ENCODE results near the gene CDC42BPB. TPM values are rescaled to one million over a fixed set of nuclear protein-coding genes. Genes with fewer than 3 reads are reported as not detected.

The CDC42BPB gene
- total and polyA plus RNA-seq, 2 of the 13 experiments (the other 11 are each of a cell fraction or from before 2014, with no cell fraction given) = 19.7 to 32.3 TPM

DNA sequence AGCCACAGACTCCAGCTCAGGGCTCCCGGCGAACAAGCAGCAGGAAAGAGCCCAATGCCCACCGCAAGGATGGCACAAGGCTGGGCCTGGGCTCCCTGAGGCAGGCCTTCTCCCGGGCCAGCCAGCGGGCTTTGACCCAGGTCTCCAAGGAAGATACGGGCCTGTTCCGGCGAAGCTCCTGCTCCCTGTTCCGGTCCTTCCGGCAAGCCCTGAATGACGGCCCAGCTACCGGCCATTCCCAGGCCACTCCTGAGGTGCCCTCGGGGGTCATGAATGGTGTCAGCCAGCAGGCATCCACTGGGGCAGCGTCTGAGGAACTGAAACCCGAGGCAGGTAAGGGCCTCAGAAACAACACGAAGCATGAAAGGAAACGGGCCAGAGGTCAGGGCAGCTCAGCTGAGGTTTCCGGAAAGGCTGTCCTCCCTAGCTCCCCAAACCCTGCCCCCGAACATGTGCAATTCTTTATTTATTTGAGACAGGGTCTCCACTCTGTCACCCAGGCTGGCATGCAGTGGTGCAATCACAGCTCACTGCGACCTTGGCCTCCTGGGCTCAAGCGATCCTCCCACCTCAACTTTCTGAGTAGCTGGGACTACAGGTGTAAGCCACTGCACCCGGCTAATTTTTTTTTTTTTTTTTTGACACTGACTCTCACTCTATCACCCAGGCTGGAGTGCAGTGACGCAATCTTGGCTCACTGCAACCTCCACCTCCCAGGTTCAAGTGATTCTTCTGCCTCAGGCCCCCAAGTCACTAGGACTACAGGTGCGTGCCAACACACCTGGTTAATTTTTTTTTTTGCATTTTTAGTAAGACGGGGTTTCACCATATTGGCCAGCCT lies 43.2 kb upstream of the CDC42BPB start (continued):
- TF ChIP-seq, protein P1, sequence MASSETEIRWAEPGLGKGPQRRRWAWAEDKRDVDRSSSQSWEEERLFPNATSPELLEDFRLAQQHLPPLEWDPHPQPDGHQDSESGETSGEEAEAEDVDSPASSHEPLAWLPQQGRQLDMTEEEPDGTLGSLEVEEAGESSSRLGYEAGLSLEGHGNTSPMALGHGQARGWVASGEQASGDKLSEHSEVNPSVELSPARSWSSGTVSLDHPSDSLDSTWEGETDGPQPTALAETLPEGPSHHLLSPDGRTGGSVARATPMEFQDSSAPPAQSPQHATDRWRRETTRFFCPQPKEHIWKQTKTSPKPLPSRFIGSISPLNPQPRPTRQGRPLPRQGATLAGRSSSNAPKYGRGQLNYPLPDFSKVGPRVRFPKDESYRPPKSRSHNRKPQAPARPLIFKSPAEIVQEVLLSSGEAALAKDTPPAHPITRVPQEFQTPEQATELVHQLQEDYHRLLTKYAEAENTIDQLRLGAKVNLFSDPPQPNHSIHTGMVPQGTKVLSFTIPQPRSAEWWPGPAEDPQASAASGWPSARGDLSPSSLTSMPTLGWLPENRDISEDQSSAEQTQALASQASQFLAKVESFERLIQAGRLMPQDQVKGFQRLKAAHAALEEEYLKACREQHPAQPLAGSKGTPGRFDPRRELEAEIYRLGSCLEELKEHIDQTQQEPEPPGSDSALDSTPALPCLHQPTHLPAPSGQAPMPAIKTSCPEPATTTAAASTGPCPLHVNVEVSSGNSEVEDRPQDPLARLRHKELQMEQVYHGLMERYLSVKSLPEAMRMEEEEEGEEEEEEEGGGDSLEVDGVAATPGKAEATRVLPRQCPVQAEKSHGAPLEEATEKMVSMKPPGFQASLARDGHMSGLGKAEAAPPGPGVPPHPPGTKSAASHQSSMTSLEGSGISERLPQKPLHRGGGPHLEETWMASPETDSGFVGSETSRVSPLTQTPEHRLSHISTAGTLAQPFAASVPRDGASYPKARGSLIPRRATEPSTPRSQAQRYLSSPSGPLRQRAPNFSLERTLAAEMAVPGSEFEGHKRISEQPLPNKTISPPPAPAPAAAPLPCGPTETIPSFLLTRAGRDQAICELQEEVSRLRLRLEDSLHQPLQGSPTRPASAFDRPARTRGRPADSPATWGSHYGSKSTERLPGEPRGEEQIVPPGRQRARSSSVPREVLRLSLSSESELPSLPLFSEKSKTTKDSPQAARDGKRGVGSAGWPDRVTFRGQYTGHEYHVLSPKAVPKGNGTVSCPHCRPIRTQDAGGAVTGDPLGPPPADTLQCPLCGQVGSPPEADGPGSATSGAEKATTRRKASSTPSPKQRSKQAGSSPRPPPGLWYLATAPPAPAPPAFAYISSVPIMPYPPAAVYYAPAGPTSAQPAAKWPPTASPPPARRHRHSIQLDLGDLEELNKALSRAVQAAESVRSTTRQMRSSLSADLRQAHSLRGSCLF (CRISPR knock-in tag; IDR thresholded peaks at IDR 0.05; ENCODE audit: borderline replicate concordance) = no peak
- TF ChIP-seq RORA (CRISPR knock-in tag; IDR thresholded peaks at IDR 0.05) = no peak
- TF ChIP-seq PRPF4 (IDR thresholded peaks at IDR 0.05; ENCODE audit: low read depth, low read length, poor library complexity, severe bottlenecking) = no peak
- TF ChIP-seq ZNF446 (CRISPR knock-in tag; IDR thresholded peaks at IDR 0.05) = no peak
- TF ChIP-seq, protein P2, sequence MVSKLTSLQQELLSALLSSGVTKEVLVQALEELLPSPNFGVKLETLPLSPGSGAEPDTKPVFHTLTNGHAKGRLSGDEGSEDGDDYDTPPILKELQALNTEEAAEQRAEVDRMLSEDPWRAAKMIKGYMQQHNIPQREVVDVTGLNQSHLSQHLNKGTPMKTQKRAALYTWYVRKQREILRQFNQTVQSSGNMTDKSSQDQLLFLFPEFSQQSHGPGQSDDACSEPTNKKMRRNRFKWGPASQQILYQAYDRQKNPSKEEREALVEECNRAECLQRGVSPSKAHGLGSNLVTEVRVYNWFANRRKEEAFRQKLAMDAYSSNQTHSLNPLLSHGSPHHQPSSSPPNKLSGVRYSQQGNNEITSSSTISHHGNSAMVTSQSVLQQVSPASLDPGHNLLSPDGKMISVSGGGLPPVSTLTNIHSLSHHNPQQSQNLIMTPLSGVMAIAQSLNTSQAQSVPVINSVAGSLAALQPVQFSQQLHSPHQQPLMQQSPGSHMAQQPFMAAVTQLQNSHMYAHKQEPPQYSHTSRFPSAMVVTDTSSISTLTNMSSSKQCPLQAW (CRISPR knock-in tag; IDR thresholded peaks at IDR 0.05) = peak; percentile 85
- no peak; the same call in 1 of the 2 replicates for TF ChIP-seq FIP1L1 (IDR thresholded peaks at IDR 0.05; ENCODE audit: borderline replicate concordance, insufficient read depth, low read depth, low read length)
- TF ChIP-seq, protein P3, sequence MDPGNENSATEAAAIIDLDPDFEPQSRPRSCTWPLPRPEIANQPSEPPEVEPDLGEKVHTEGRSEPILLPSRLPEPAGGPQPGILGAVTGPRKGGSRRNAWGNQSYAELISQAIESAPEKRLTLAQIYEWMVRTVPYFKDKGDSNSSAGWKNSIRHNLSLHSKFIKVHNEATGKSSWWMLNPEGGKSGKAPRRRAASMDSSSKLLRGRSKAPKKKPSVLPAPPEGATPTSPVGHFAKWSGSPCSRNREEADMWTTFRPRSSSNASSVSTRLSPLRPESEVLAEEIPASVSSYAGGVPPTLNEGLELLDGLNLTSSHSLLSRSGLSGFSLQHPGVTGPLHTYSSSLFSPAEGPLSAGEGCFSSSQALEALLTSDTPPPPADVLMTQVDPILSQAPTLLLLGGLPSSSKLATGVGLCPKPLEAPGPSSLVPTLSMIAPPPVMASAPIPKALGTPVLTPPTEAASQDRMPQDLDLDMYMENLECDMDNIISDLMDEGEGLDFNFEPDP (CRISPR knock-in tag; conservative IDR thresholded peaks at IDR 0.05) = peak; percentile 90; the same call in 1 of the 2 replicates
- no peak for TF ChIP-seq ZKSCAN1 (IDR thresholded peaks at IDR 0.05; ENCODE audit: low read length)
- peak; percentile 53 for TF ChIP-seq NRL (CRISPR knock-in tag; IDR thresholded peaks at IDR 0.05; ENCODE audit: borderline replicate concordance)
- TF ChIP-seq, protein P4, sequence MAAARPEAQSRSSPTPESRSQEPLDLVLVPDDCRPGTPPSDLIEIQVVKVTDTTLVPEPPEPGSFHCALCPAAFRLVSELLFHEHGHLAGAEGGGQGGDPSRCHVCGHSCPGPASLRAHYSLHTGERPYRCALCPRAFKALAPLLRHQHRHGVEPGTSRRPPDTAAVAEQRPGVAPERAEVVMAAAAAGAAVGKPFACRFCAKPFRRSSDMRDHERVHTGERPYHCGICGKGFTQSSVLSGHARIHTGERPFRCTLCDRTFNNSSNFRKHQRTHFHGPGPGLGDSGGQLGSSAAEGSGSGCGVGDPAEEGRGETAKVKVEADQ (CRISPR knock-in tag; IDR thresholded peaks at IDR 0.05; ENCODE audit: borderline replicate concordance) = no peak
- TF ChIP-seq, protein P5, sequence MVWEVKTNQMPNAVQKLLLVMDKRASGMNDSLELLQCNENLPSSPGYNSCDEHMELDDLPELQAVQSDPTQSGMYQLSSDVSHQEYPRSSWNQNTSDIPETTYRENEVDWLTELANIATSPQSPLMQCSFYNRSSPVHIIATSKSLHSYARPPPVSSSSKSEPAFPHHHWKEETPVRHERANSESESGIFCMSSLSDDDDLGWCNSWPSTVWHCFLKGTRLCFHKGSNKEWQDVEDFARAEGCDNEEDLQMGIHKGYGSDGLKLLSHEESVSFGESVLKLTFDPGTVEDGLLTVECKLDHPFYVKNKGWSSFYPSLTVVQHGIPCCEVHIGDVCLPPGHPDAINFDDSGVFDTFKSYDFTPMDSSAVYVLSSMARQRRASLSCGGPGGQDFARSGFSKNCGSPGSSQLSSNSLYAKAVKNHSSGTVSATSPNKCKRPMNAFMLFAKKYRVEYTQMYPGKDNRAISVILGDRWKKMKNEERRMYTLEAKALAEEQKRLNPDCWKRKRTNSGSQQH (CRISPR knock-in tag; IDR thresholded peaks at IDR 0.05; ENCODE audit: low read depth) = peak; percentile 90; the same call in 1 of the 2 replicates
- TF ChIP-seq, protein P6, sequence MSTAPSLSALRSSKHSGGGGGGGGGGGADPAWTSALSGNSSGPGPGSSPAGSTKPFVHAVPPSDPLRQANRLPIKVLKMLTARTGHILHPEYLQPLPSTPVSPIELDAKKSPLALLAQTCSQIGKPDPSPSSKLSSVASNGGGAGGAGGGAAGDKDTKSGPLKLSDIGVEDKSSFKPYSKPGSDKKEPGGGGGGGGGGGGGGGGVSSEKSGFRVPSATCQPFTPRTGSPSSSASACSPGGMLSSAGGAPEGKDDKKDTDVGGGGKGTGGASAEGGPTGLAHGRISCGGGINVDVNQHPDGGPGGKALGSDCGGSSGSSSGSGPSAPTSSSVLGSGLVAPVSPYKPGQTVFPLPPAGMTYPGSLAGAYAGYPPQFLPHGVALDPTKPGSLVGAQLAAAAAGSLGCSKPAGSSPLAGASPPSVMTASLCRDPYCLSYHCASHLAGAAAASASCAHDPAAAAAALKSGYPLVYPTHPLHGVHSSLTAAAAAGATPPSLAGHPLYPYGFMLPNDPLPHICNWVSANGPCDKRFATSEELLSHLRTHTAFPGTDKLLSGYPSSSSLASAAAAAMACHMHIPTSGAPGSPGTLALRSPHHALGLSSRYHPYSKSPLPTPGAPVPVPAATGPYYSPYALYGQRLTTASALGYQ (CRISPR knock-in tag; IDR thresholded peaks at IDR 0.05) = peak; percentile 88
- TF ChIP-seq, protein P7, sequence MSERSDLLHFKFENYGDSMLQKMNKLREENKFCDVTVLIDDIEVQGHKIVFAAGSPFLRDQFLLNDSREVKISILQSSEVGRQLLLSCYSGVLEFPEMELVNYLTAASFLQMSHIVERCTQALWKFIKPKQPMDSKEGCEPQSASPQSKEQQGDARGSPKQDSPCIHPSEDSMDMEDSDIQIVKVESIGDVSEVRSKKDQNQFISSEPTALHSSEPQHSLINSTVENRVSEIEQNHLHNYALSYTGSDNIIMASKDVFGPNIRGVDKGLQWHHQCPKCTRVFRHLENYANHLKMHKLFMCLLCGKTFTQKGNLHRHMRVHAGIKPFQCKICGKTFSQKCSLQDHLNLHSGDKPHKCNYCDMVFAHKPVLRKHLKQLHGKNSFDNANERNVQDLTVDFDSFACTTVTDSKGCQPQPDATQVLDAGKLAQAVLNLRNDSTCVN (CRISPR knock-in tag; IDR thresholded peaks at IDR 0.05; ENCODE audit: borderline replicate concordance) = no peak
